ENCODE results near the gene OSBPL10. TPM values are rescaled to one million over a fixed set of nuclear protein-coding genes. Genes with fewer than 3 reads are reported as not detected.
"Not testable (repeated sequence)": the region's sequence is repeated elsewhere in the genome, so short reads cannot be mapped to it uniquely, and the experiment has no call there.

Gene OSBPL10
- total and polyA plus RNA-seq, 8 donors: 1.8 to 37.7 (median 5.9) TPM

DNA sequence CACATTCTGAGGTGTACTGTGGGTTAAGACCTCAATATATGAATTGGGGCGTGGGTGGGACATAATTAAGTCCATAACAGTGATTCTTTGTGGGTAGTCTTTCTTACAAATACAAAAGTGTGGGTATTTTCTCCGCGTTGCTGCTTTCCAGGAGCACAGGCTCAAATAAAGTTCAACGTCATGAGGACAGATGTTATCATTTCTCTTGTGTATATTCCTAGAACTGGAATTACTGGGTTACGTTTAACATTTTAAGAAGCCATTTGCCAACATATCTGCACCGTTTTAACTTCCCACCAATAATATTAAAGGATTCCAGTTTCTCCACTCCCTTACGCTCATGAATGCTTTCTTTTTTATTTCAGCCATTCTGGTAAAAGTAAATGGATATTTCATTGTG, 40.1 kb upstream of the OSBPL10 start:
- intact Hi-C loops (cut with DNase I; ENCODE audit: low total_unique reads): loop anchor here (5.0 kb wide), 1 partner anchor 121 kb away; no protein-coding TSS in a partner anchor
- peaks cover 0 to 23% (median 4%) of the 10 kb centered on the region in 4 donors for H3K4me1 ChIP-seq
- no peaks in the 10 kb centered on the region for H3K9me3 ChIP-seq
- no peak for DNase-seq
- H3K4me3 ChIP-seq: no peak overlapping the region
- no peak for TF ChIP-seq POLR2A (IDR thresholded peaks at IDR 0.05)
- TF ChIP-seq, protein P1, sequence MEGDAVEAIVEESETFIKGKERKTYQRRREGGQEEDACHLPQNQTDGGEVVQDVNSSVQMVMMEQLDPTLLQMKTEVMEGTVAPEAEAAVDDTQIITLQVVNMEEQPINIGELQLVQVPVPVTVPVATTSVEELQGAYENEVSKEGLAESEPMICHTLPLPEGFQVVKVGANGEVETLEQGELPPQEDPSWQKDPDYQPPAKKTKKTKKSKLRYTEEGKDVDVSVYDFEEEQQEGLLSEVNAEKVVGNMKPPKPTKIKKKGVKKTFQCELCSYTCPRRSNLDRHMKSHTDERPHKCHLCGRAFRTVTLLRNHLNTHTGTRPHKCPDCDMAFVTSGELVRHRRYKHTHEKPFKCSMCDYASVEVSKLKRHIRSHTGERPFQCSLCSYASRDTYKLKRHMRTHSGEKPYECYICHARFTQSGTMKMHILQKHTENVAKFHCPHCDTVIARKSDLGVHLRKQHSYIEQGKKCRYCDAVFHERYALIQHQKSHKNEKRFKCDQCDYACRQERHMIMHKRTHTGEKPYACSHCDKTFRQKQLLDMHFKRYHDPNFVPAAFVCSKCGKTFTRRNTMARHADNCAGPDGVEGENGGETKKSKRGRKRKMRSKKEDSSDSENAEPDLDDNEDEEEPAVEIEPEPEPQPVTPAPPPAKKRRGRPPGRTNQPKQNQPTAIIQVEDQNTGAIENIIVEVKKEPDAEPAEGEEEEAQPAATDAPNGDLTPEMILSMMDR (IDR thresholded peaks at IDR 0.05): no peak
- TF ChIP-seq POLR2AphosphoS5 (IDR thresholded peaks at IDR 0.05): no peak
- TF ChIP-seq EP300 (IDR thresholded peaks at IDR 0.05): no peak
- no peaks in the 10 kb centered on the region for H3K36me3 ChIP-seq
- no peak overlapping the region for H3K27ac ChIP-seq
- H3K27me3 ChIP-seq: no peaks in the 10 kb centered on the region
- 67 to 85% (median 69%) methylated on average over 7 of the region's 7 CpGs for WGBS, 5 donors

GRCh38 chr3:32018757-32019564, 37.9 kb upstream of the OSBPL10 start:
- H3K9me3 ChIP-seq: no peaks in the 10 kb centered on the region
- no peak overlapping the region for H3K4me3 ChIP-seq
- H3K27ac ChIP-seq: no peak overlapping the region
- H3K4me1 ChIP-seq: peaks cover 0 to 23% (median 4%) of the 10 kb centered on the region in 4 donors
- DNase-seq: peak in 1 of 2 donors; percentile 70
- intact Hi-C loops (cut with DNase I; ENCODE audit: low total_unique reads): no loop called here
- 43 to 47% (median 43%) methylated on average over 5 of the region's 5 CpGs for WGBS, 5 donors
- no peaks in the 10 kb centered on the region for H3K36me3 ChIP-seq
- H3K27me3 ChIP-seq: no peaks in the 10 kb centered on the region
- no peak for TF ChIP-seq POLR2AphosphoS5 (IDR thresholded peaks at IDR 0.05)
- TF ChIP-seq, protein P1 (IDR thresholded peaks at IDR 0.05): peak in 5 of 7 experiments; percentile 63 to 87 (median 73)
- TF ChIP-seq POLR2A (IDR thresholded peaks at IDR 0.05): no peak

GRCh38 chr3:32017286-32017685, 36.2 kb upstream of the OSBPL10 start:
- WGBS, 5 donors: 75 to 87% (median 80%) methylated on average over 3 of the region's 3 CpGs
- H3K4me3 ChIP-seq: no peak overlapping the region
- no peaks in the 10 kb centered on the region for H3K36me3 ChIP-seq
- no peak for DNase-seq
- intact Hi-C loops (cut with DNase I; ENCODE audit: low total_unique reads): no loop called here
- peak overlapping the region in 1 of 5 donors; percentile 28 for H3K27ac ChIP-seq
- no peaks in the 10 kb centered on the region for H3K9me3 ChIP-seq
- TF ChIP-seq POLR2AphosphoS5 (IDR thresholded peaks at IDR 0.05) (no peak), POLR2A (IDR thresholded peaks at IDR 0.05) (no peak), EP300 (IDR thresholded peaks at IDR 0.05) (no peak)
- TF ChIP-seq, protein P1 (IDR thresholded peaks at IDR 0.05): no peak
- no peaks in the 10 kb centered on the region for H3K27me3 ChIP-seq
- peaks cover 0 to 23% (median 4%) of the 10 kb centered on the region in 4 donors for H3K4me1 ChIP-seq

DNA sequence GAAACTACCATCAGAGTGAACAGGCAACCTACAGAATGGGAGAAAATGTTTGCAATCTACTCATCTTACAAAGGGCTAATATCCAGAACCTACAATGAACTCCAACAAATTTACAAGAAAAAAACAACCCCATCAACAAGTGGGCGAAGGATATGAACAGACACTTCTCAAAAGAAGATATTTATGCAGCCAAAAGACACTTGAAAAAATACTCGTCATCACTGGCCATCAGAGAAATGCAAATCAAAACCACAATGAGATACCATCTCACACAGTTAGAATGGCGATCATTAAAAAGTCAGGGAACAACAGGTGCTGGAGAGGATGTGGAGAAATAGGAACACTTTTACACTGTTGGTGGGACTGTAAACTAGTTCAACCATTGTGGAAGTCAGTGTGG, 34.6 kb upstream of the OSBPL10 start:
- H3K9me3 ChIP-seq; DNase-seq; H3K27ac ChIP-seq; intact Hi-C loops (cut with DNase I; ENCODE audit: low total_unique reads); H3K27me3 ChIP-seq; H3K36me3 ChIP-seq; H3K4me3 ChIP-seq: not testable (repeated sequence)
- peaks cover 0 to 23% (median 4%) of the 10 kb centered on the region in 4 donors for H3K4me1 ChIP-seq
- 90 to 95% (median 93%) methylated on average over 3 of the region's 3 CpGs for WGBS, 5 donors

- DNase-seq; H3K27me3 ChIP-seq; H3K9me3 ChIP-seq; H3K36me3 ChIP-seq; H3K4me1 ChIP-seq; H3K4me3 ChIP-seq; H3K27ac ChIP-seq; intact Hi-C loops (cut with DNase I; ENCODE audit: low total_unique reads): not testable (repeated sequence)
- 84 to 98% (median 91%) methylated on average over 7 of the region's 7 CpGs for WGBS, 5 donors
Measured at GRCh38 chr3:32010699-32011098, 29.6 kb upstream of the OSBPL10 start.

Measured in stomach (tissue), 9 donors.